NOMO-1 (cell line): ENCODE measurements around the gene LAMB4.

Experiments used
- DNase-seq, 2 experiments: peaks; one replicate each; lab custom pipeline; 2025; ENCODE audit not compliant: unreplicated experiment in 2 of 2; lab: John Stamatoyannopoulos, UW

LAMB4 gene

GRCh38 chr7:108086962-108087361, 43.2 kb downstream of the LAMB4 start:
- no peak for DNase-seq

- DNase-seq = no peak
Measured at GRCh38 chr7:108086546-108086945, 43.6 kb downstream of the LAMB4 start.

DNA sequence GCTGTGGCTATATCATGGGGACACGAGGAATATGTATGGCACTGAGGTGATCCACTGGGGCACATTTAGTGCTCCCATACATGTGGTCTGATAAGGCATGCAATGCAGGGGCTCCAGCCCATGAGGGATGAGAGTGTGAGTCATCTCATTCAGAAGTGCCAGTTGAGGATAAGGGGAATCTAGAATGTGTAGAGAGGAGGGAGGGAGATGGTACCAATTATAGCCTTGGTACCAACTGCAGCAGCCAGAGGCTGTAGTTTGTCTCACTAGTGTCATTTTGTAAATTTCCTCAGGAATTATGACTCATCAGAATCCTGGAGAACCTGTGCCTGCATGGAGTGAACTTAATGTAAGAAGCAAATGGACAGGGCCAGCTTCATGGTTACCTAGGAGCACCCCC, 46.2 kb downstream of the LAMB4 start:
- DNase-seq = no peak

DNA sequence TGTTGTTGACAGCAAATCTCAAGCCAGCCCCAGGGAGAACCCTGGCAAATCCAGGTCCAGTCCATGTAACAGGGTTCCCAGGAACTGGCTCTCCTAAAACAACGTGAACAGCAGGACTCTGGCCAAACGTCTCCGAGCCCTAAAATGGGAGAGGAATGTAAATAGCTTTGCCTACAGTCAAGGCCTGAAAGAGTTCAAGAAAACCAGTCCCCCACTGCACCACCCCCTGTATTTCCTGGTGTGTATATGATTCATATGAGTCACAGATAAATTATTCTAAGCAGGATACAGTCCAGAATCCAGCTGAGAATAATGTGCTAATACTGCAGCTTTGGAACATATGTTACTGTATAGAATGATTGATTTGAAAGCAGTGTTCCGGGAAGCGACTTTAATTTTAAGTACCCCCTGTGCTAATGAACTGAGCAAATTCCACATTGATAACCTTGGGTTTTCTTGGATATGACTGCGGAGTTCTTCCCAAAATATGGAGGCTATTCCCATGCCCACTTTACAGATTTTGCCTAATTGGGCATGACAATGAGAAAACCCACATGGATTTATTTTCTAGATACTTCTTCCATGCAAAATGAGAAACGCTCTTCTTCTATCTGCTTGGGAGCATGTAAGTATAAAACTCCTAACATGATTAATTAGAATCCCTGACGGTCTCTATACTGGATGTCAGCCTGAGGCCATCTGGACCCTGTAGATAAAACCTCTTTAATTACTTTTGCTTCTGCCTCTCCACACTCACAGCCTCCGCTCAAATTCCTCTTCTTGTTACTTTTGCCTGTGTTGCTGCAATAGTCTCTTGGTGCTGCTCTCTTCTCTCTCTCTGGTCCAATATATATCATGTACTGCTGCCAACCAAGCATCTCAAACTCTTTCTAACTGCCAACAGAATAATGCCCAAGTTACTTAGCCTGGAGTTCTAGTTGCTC, 50.2 kb downstream of the LAMB4 start:
- no peak for DNase-seq

DNA sequence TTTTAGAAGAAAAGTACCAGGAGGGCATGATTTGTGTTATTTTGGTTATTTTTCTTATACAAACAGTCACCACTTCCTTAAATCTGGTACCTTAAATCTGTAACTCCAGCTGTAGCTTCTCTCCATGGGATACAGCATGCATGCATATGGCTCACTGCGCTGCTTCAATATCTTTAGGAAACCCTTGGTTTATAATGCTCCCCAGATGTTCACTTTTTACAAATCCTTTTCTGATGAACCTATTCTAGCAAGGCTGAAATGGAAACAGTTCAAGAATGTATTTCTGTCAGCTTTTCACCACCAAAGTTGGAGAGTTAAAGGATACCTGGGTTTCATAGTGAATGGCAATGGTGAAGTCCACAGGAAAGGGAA, 50.9 kb downstream of the LAMB4 start:
- no peak for DNase-seq

- no peak for DNase-seq
Measured at GRCh38 chr7:108078691-108079090, 51.5 kb downstream of the LAMB4 start.

- DNase-seq = no peak
Measured at GRCh38 chr7:108078211-108078673, 51.9 kb downstream of the LAMB4 start.

- DNase-seq = no peak
Measured at GRCh38 chr7:108077709-108078108, 52.5 kb downstream of the LAMB4 start.

GRCh38 chr7:108076156-108076555, 54.0 kb downstream of the LAMB4 start:
- no peak for DNase-seq

DNA sequence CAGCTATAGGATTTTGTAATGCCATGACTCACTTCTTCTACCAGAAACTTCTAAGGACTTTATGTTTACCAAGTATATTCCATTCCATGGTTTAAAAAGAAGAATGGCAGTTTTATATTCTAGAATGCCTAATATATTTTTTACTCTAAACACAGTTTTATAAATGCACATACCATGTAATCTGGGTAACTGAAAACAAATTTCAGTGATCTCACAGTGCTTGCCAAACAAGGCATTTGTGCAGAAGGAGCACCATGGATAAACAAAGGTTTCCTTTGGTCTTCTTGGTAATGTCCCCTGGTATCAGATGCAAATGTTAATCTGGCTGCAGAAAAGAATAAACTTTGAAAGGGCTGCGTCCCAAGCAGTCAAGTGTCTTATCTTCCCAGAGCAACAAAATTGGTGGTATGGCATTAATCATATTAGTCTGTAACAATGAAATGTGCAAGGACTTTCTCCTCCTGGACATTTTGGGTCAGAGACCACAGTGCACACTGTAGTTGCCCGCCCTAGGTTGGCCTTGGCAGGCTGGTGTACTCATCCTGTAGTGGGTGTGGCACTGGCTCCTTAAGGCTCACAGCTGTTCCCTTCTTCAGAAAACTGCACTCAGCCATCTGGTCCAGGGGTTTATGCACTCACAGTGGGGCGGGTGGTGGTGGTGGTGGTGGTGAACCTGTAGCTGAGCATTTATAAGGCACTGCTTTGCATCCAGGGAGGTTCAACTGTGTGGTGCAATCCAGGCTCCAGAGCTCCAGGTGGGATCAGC, 56.7 kb downstream of the LAMB4 start:
- no peak for DNase-seq

DNA sequence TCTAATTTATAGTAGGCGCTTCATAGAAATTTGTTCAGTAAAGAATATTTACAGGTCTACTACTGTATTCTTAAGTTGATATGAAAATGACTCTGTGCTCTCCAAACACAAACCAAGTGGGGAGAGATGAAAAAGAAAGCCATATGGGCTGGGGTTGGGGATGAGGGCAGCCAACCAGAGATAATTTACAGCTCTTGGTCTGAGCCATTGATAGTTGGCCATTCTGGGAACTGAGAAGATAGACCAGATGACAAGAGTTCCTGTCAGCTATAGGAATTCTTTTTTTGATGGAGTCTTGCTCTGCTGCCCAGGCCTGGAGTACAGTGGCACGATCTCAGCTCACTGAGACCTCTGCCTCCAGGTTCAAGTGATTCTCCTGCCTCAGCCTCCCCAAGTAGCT, 57.4 kb downstream of the LAMB4 start:
- no peak for DNase-seq

- DNase-seq = no peak
Measured at GRCh38 chr7:108072116-108072515, 58.0 kb downstream of the LAMB4 start.

GRCh38 chr7:108071551-108071950, 58.6 kb downstream of the LAMB4 start:
- DNase-seq = no peak

- DNase-seq = no peak
Measured at GRCh38 chr7:108069646-108070045, 60.5 kb downstream of the LAMB4 start.

DNA sequence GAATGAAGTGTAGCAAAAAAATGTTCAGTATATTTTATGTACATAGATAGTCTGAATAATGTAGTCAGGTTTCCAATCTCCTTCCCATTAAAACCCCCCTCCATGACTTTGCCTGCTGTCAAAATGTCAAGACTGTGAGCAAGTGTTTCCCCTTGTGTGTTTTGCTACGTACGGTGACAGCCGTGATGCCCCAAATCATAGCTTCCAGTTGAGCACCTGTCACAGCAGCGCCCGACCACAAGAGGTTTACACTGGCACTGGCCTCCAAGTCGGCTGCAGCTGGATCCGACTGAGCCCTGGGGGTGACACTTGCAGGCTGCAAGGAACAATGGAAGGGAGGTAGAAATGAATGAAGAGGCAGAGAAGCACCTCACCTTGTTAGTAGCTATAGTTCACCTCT, 62.3 kb downstream of the LAMB4 start:
- no peak for DNase-seq

DNA sequence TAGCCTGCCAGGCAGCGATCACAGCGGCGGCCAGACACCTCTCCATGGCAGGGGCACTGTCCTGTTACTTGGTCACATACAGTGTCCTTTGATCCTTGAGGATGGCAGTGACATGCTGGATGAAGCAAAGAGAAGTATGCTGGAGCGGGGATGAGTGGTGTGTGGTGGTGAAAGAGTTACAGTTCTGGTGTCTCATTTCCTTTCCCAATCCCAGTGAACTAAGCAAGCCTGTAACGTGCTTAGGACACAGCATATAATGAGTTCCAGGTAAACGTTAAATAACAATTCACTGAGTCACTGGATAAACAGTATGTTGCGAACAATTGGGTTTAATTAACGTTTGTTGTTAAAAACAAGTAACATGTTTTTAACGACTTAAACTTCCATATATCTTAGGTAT, 63.7 kb downstream of the LAMB4 start:
- DNase-seq = no peak

DNA sequence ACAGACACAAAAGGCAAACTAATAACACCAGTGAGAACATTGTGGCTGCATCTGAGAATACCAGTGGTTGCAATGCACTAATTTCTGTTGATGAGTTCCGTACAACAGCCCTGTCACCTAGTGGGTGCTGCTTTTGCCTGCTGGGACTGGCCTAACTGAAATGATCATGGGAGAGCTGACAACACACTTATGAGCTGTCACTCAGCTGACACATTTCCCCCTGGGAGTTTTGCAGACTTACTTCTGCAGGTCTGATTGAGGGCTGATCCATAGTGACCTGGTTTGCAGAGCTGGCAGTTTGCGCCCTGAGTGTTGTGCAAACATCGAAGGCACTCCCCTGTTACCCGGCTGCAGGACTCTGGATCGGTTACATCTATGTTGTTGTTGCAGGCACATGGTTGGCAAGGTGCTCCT, 66.6 kb downstream of the LAMB4 start:
- DNase-seq = no peak

DNA sequence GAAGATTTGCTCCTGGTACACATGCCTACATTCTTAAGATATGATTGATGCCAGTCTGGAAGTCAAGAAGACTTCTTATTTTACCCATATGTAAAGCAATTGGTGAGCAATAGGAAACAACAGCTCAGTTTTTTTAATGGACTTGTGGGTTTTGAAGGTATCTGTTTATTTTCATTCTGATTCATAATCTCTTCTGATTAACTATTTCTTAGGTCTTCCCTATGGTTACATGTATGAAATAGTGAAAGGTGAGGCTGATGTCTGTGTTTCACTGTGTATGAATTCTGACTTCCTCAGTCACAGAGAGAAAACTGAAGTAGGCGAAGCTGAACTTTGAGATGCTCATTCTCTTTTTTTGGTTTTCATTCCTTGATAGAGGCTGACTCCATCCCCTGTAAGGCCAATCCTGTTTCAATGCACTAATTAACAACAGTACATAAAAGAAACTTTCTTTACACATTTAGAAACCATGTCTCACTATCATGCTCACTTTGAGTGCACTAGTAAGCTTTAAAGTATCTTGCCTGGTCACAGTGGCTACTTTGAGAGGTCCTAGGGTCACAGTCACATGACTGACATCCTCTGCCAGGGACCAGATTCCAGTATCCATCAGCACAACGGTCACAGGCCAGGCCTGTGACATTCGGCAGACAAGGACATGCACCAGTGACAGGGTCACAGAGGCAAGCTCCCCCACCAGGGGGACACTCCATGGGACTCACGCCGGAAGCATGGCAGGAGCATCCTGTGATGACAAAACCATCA, 67.7 kb downstream of the LAMB4 start:
- no peak for DNase-seq

GRCh38 chr7:108059526-108059925, 70.6 kb downstream of the LAMB4 start:
- no peak for DNase-seq

- DNase-seq = no peak
Measured at GRCh38 chr7:108057951-108058481, 72.1 kb downstream of the LAMB4 start.

DNA sequence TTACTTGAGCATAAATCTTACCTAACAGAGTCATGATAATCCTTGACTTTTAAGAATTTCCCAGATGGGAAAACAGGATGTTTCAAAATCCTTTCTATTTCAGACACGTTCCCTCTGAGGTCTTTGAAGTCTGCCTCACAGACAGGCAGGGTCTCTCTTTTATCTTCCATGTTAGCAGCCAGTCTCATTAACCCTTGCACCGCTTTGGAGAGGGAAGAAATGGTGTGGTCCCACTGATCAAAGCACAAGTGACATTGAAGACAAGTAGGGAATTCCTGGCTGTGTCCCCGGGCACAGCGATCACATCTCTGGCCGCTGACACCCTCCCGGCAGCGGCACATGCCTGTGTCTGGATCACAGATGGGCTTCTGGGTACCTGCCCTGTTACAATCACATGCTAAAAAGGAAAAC, 74.5 kb downstream of the LAMB4 start:
- no peak for DNase-seq
